Loucy (cell line): ENCODE data around the gene WEE1.

Source experiments
- H2AFZ ChIP-seq: fragments of 200-600 bp; sonication (generic); 2 replicates; pipeline ENCODE4 v1.6.0; 2016; ENCODE audit warnings: antibody characterized with exemption, mild to moderate bottlenecking, low read length, moderate library complexity
- H3F3A ChIP-seq: fragments of 200-600 bp; 2 replicates; pipeline ENCODE4 v1.6.0; 2016; ENCODE audit warnings: antibody characterized with exemption, low read depth, mild to moderate bottlenecking
- H3K27me3 ChIP-seq: fragments of 200-600 bp; sonication (generic); 2 replicates; pipeline ENCODE4 v1.6.1; 2014; ENCODE audit warnings: low read length, mild to moderate bottlenecking; ENCODE audit not compliant: insufficient read depth, poor library complexity, severe bottlenecking
- H3K36me3 ChIP-seq: fragments of 200-600 bp; sonication (generic); 2 replicates; pipeline ENCODE4 v1.6.1; 2016; ENCODE audit warnings: low read length; ENCODE audit not compliant: insufficient read depth
- H3K4me1 ChIP-seq: fragments of 200-600 bp; sonication (generic); 2 replicates; pipeline ENCODE4 v1.5.1; 2014; ENCODE audit warnings: low read length, mild to moderate bottlenecking; ENCODE audit not compliant: insufficient read depth, poor library complexity, severe bottlenecking
- H3K4me2 ChIP-seq: fragments of 200-600 bp; sonication (generic); 2 replicates; pipeline ENCODE4 v1.6.0; 2014; ENCODE audit warnings: antibody characterized with exemption, low read length, low read depth, mild to moderate bottlenecking; ENCODE audit not compliant: poor library complexity, severe bottlenecking
- H3K4me3 ChIP-seq: fragments of 200-600 bp; sonication (generic); 2 replicates; pipeline ENCODE4 v1.5.1; 2014; ENCODE audit warnings: low read length, mild to moderate bottlenecking, mixed read lengths; ENCODE audit not compliant: poor library complexity, severe bottlenecking
- H3K79me2 ChIP-seq: fragments of 200-600 bp; sonication (generic); 2 replicates; pipeline ENCODE4 v1.6.1; 2014; ENCODE audit warnings: low read length; ENCODE audit not compliant: insufficient read depth
- H3K9ac ChIP-seq: fragments of 200-600 bp; sonication (generic); 2 replicates; pipeline ENCODE4 v1.6.0; 2014; ENCODE audit warnings: mild to moderate bottlenecking, low read depth, low read length, moderate library complexity; ENCODE audit not compliant: poor library complexity, severe bottlenecking
- H3K9me2 ChIP-seq: fragments of 200-600 bp; sonication (generic); replicated peaks from 2 replicates; pipeline ENCODE4 v1.6.1; 2016; ENCODE audit warnings: low read depth, low read length, mixed read lengths
- H3K9me3 ChIP-seq: fragments of 200-600 bp; sonication (generic); 2 replicates; pipeline ENCODE4 v1.6.1; 2014; ENCODE audit warnings: mild to moderate bottlenecking, antibody characterized with exemption, low read length, low read depth; ENCODE audit not compliant: insufficient read depth
- H4K20me1 ChIP-seq: fragments of 200-600 bp; sonication (generic); 2 replicates; pipeline ENCODE4 v1.6.0; 2014; ENCODE audit warnings: antibody characterized with exemption, low read length, mild to moderate bottlenecking; ENCODE audit not compliant: insufficient read depth, poor library complexity, severe bottlenecking
- EZH2phosphoT487 ChIP-seq: fragments of 200-600 bp; IDR thresholded peaks from 2 replicates; pipeline ENCODE4 v1.6.1; 2018; ENCODE audit warnings: antibody characterized with exemption, mild to moderate bottlenecking, moderate library complexity, borderline replicate concordance
- TF ChIP-seq, protein P1 (sequence below): fragments of 200-600 bp; sonication (generic); conservative IDR thresholded peaks from 2 replicates; pipeline ENCODE4 v1.5.1; 2014; ENCODE audit warnings: mild to moderate bottlenecking, antibody characterized with exemption, low read length

Gene WEE1

GRCh38 chr11:9626496-9627394, 53.3 kb downstream of the WEE1 start:
- Histone ChIP-seq H3K79me2 (no peaks in the 10 kb centered on the region), H3K4me2 (no peak overlapping the region), H3K4me3 (no peak overlapping the region), H3K36me3 (no peaks in the 10 kb centered on the region), H3K9me2 (no peaks in the 10 kb centered on the region), H4K20me1 (no peaks in the 10 kb centered on the region), H2AFZ (no peak overlapping the region), H3K4me1 (no peaks in the 10 kb centered on the region), H3K9me3 (no peaks in the 10 kb centered on the region), H3K27me3 (no peaks in the 10 kb centered on the region), H3F3A (no peaks in the 10 kb centered on the region), H3K9ac (no peak overlapping the region)
- TF ChIP-seq EZH2phosphoT487: no peak
- TF ChIP-seq, protein P1, sequence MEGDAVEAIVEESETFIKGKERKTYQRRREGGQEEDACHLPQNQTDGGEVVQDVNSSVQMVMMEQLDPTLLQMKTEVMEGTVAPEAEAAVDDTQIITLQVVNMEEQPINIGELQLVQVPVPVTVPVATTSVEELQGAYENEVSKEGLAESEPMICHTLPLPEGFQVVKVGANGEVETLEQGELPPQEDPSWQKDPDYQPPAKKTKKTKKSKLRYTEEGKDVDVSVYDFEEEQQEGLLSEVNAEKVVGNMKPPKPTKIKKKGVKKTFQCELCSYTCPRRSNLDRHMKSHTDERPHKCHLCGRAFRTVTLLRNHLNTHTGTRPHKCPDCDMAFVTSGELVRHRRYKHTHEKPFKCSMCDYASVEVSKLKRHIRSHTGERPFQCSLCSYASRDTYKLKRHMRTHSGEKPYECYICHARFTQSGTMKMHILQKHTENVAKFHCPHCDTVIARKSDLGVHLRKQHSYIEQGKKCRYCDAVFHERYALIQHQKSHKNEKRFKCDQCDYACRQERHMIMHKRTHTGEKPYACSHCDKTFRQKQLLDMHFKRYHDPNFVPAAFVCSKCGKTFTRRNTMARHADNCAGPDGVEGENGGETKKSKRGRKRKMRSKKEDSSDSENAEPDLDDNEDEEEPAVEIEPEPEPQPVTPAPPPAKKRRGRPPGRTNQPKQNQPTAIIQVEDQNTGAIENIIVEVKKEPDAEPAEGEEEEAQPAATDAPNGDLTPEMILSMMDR: no peak

- no peaks in the 10 kb centered on the region for H3K27me3 ChIP-seq
- no peak overlapping the region for H2AFZ ChIP-seq
- H4K20me1 ChIP-seq: no peaks in the 10 kb centered on the region
- H3K36me3 ChIP-seq: no peaks in the 10 kb centered on the region
- H3K4me3 ChIP-seq: no peak overlapping the region
- no peaks in the 10 kb centered on the region for H3K79me2 ChIP-seq
- no peak overlapping the region for H3K4me2 ChIP-seq
- H3K9ac ChIP-seq: no peak overlapping the region
- TF ChIP-seq EZH2phosphoT487: no peak
- TF ChIP-seq, protein P1: no peak
- no peaks in the 10 kb centered on the region for H3K4me1 ChIP-seq
- H3F3A ChIP-seq: no peaks in the 10 kb centered on the region
- H3K9me3 ChIP-seq: no peaks in the 10 kb centered on the region
- H3K9me2 ChIP-seq: no peaks in the 10 kb centered on the region
Measured at GRCh38 chr11:9629064-9629463, 55.6 kb downstream of the WEE1 start.

GRCh38 chr11:9633679-9634078, 60.2 kb downstream of the WEE1 start:
- no peaks in the 10 kb centered on the region for H3K79me2 ChIP-seq
- H3K9ac ChIP-seq: no peak overlapping the region

More at GRCh38 chr11:9633679-9634078, 60.2 kb downstream of the WEE1 start:
- H3K4me3 ChIP-seq: no peak overlapping the region
- H4K20me1 ChIP-seq: no peaks in the 10 kb centered on the region
- no peaks in the 10 kb centered on the region for H3K36me3 ChIP-seq
- no peaks in the 10 kb centered on the region for H3K9me2 ChIP-seq
- no peak overlapping the region for H3K4me2 ChIP-seq
- H3K27me3 ChIP-seq: no peaks in the 10 kb centered on the region
- TF ChIP-seq, protein P1: no peak
- TF ChIP-seq EZH2phosphoT487: no peak
- H2AFZ ChIP-seq: no peak overlapping the region
- peaks cover under 1% of the 10 kb centered on the region for H3K4me1 ChIP-seq
- H3F3A ChIP-seq: no peaks in the 10 kb centered on the region
- no peaks in the 10 kb centered on the region for H3K9me3 ChIP-seq
